SK-N-SH treated with all-trans-retinoic acid at 6 μM for 48 hours (cell line): ENCODE measurements around the gene NPEPL1.
"Not testable (repeated sequence)": the region's sequence is repeated elsewhere in the genome, so short reads cannot be mapped to it uniquely, and the experiment has no call there.

ENCODE experiments used
- ATAC-seq: fragments of 200-7000 bp; cut with Tn5 transposase; 3 replicates; pipeline ENCODE4 v1.9.1; 2020; ENCODE audit warnings: mild to moderate bottlenecking, moderate library complexity
- ARNTL ChIP-seq: fragments of 450-650 bp; formaldehyde crosslinking; IDR thresholded peaks from 2 replicates; pipeline ENCODE4 v1.5.0; 2020; ENCODE audit warnings: low read depth, mild to moderate bottlenecking, moderate library complexity, borderline replicate concordance
- BACH2 ChIP-seq: fragments of 250-450 bp; sonication (Bioruptor Pico); IDR thresholded peaks from 2 replicates; pipeline ENCODE4 v1.9.0; 2021; ENCODE audit warnings: mild to moderate bottlenecking, borderline replicate concordance
- CSDC2 ChIP-seq: fragments of 250-450 bp; sonication (Bioruptor Pico); IDR thresholded peaks from 2 replicates; pipeline ENCODE4 v1.5.0; 2020; ENCODE audit warnings: mild to moderate bottlenecking, moderate library complexity
- ESRRG ChIP-seq: fragments of 250-450 bp; sonication (Bioruptor Pico); IDR thresholded peaks from 2 replicates; pipeline ENCODE4 v1.6.1; 2021; ENCODE audit warnings: mild to moderate bottlenecking
- OSR1 ChIP-seq: fragments of 250-450 bp; sonication (Bioruptor Pico); IDR thresholded peaks from 2 replicates; pipeline ENCODE4 v1.8.0; 2022; ENCODE audit warnings: moderate library complexity, mild to moderate bottlenecking, inconsistent platforms
- PPARA ChIP-seq: fragments of 250-450 bp; sonication (Bioruptor Pico); IDR thresholded peaks from 2 replicates; pipeline ENCODE4 v1.5.0; 2020; ENCODE audit warnings: mild to moderate bottlenecking, borderline replicate concordance
- RARB ChIP-seq: fragments of 250-450 bp; sonication (Bioruptor Pico); IDR thresholded peaks from 2 replicates; pipeline ENCODE4 v1.8.0; 2021; ENCODE audit warnings: mild to moderate bottlenecking, moderate library complexity
- SNAI2 ChIP-seq: fragments of 250-450 bp; sonication (Bioruptor Pico); IDR thresholded peaks from 2 replicates; pipeline ENCODE4 v1.5.0; 2020; ENCODE audit warnings: mild to moderate bottlenecking, moderate library complexity
- TCF4 ChIP-seq: fragments of 250-450 bp; sonication (Bioruptor Pico); IDR thresholded peaks from 2 replicates; pipeline ENCODE4 v1.8.0; 2021; ENCODE audit warnings: mild to moderate bottlenecking, moderate library complexity, borderline replicate concordance
- TOX ChIP-seq: fragments of 250-450 bp; sonication (Bioruptor Pico); IDR thresholded peaks from 2 replicates; pipeline ENCODE4 v1.8.0; 2021; ENCODE audit warnings: mild to moderate bottlenecking, moderate library complexity, borderline replicate concordance
- ZC3H10 ChIP-seq: fragments of 250-450 bp; sonication (Bioruptor Pico); IDR thresholded peaks from 2 replicates; pipeline ENCODE4 v1.5.1; 2021; ENCODE audit warnings: mild to moderate bottlenecking, moderate library complexity
- ZFP3 ChIP-seq: fragments of 250-450 bp; sonication (Bioruptor Pico); IDR thresholded peaks from 2 replicates; pipeline ENCODE4 v1.5.0; 2020; ENCODE audit warnings: mild to moderate bottlenecking, moderate library complexity
- ZFP30 ChIP-seq: fragments of 450-650 bp; formaldehyde crosslinking; IDR thresholded peaks from 2 replicates; pipeline ENCODE4 v1.5.0; 2022; ENCODE audit warnings: mild to moderate bottlenecking, moderate library complexity
- ZNF565 ChIP-seq: fragments of 450-650 bp; formaldehyde crosslinking; conservative IDR thresholded peaks from 2 replicates; pipeline ENCODE4 v1.5.0; 2020; ENCODE audit warnings: low read depth, mild to moderate bottlenecking, moderate library complexity
- ZNF70 ChIP-seq: fragments of 450-650 bp; formaldehyde crosslinking; IDR thresholded peaks from 2 replicates; pipeline ENCODE4 v1.5.0; 2020; ENCODE audit warnings: mild to moderate bottlenecking, moderate library complexity
- ZNF8 ChIP-seq: fragments of 450-650 bp; formaldehyde crosslinking; IDR thresholded peaks from 2 replicates; pipeline ENCODE4 v1.5.0; 2020; ENCODE audit warnings: mild to moderate bottlenecking, moderate library complexity
- TF ChIP-seq, protein P1 (sequence below): fragments of 250-450 bp; sonication (Bioruptor Pico); IDR thresholded peaks from 2 replicates; pipeline ENCODE4 v1.5.1; 2021; ENCODE audit warnings: mild to moderate bottlenecking, moderate library complexity
- TF ChIP-seq, protein P2 (sequence below): fragments of 250-450 bp; sonication (Bioruptor Pico); IDR thresholded peaks from 2 replicates; pipeline ENCODE4 v1.5.0; 2020; ENCODE audit warnings: mild to moderate bottlenecking, moderate library complexity
- TF ChIP-seq, protein P3 (sequence below): fragments of 250-450 bp; sonication (Bioruptor Pico); IDR thresholded peaks from 2 replicates; pipeline ENCODE4 v1.8.0; 2020; ENCODE audit warnings: mild to moderate bottlenecking, moderate library complexity, borderline replicate concordance
- TF ChIP-seq, protein P4 (sequence below): fragments of 250-450 bp; sonication (Bioruptor Pico); IDR thresholded peaks from 2 replicates; pipeline ENCODE4 v1.5.1; 2020; ENCODE audit warnings: low read depth, mild to moderate bottlenecking, moderate library complexity

NPEPL1 gene

DNA sequence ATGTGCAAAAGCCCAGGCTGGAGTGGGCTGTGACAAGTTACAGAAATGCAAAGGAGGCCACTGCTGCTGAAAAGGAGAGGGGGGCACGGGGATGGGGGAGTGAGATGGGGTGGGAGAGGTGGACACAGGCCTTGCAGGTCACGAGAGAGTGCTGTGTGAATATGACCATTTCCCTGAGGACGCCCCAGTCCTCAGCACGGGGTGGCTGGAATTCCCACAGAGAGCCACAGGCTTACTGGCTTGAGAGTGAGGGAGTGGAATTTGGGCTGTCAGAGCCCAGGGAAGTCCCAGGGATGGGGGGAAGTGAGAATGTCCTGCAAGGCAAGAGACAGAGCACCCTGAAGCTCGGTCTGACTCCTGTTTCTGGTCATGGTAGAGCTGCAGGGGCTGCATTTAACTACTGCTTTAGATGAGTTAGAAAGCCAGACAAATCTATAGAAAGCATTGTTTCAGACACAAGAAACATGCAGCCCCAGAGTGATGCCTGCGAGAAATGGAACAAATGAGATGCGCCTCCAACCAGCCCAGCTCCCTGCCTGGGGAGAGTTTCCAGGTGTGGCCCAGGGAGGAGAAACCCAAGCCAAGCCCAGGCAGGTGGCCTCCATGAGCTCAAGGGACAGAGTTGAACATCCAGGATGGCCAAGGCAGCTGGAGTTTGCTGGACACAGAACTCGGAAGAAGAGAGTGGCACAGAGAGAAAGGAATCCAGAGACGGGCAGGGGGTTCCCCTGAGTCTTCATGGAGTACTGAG lies 30.5 kb downstream of the NPEPL1 start:
- TF ChIP-seq ZNF70 (CRISPR knock-in tag) (no peak), ESRRG (no peak), SNAI2 (CRISPR knock-in tag) (no peak), TCF4 (CRISPR knock-in tag) (no peak), OSR1 (no peak), ZNF565 (CRISPR knock-in tag) (no peak), ZFP30 (no peak), PPARA (CRISPR knock-in tag) (no peak), BACH2 (CRISPR knock-in tag) (no peak), ZC3H10 (CRISPR knock-in tag) (no peak)
- TF ChIP-seq, protein P1, sequence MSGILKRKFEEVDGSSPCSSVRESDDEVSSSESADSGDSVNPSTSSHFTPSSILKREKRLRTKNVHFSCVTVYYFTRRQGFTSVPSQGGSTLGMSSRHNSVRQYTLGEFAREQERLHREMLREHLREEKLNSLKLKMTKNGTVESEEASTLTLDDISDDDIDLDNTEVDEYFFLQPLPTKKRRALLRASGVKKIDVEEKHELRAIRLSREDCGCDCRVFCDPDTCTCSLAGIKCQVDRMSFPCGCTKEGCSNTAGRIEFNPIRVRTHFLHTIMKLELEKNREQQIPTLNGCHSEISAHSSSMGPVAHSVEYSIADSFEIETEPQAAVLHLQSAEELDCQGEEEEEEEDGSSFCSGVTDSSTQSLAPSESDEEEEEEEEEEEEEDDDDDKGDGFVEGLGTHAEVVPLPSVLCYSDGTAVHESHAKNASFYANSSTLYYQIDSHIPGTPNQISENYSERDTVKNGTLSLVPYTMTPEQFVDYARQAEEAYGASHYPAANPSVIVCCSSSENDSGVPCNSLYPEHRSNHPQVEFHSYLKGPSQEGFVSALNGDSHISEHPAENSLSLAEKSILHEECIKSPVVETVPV (CRISPR knock-in tag) = no peak
- no peak for ATAC-seq

DNA sequence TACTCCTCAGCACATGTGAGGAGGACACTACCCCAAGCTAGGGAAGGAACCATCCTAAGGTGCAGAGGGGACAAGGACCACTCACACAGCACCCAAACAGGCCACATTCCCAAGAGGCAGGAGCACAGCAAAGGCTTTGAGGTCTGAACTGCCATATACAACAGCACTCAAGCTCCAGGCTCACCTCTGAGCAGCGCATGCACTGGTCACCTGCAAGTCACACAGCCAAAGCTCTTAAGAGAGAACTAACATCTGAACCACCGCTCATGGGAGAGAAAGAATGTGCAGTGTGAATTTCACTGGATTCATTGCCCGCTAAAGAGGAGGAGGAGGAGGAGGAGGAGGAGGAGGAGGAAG lies 31.0 kb downstream of the NPEPL1 start:
- ATAC-seq = no peak
- TF ChIP-seq CSDC2 (CRISPR knock-in tag) = no peak
- TF ChIP-seq SNAI2 (CRISPR knock-in tag) = no peak
- TF ChIP-seq ZFP30 = no peak
- TF ChIP-seq ZNF565 (CRISPR knock-in tag) = no peak
- TF ChIP-seq, protein P2, sequence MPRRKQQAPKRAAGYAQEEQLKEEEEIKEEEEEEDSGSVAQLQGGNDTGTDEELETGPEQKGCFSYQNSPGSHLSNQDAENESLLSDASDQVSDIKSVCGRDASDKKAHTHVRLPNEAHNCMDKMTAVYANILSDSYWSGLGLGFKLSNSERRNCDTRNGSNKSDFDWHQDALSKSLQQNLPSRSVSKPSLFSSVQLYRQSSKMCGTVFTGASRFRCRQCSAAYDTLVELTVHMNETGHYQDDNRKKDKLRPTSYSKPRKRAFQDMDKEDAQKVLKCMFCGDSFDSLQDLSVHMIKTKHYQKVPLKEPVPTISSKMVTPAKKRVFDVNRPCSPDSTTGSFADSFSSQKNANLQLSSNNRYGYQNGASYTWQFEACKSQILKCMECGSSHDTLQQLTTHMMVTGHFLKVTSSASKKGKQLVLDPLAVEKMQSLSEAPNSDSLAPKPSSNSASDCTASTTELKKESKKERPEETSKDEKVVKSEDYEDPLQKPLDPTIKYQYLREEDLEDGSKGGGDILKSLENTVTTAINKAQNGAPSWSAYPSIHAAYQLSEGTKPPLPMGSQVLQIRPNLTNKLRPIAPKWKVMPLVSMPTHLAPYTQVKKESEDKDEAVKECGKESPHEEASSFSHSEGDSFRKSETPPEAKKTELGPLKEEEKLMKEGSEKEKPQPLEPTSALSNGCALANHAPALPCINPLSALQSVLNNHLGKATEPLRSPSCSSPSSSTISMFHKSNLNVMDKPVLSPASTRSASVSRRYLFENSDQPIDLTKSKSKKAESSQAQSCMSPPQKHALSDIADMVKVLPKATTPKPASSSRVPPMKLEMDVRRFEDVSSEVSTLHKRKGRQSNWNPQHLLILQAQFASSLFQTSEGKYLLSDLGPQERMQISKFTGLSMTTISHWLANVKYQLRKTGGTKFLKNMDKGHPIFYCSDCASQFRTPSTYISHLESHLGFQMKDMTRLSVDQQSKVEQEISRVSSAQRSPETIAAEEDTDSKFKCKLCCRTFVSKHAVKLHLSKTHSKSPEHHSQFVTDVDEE (CRISPR knock-in tag) = no peak
- no peak for TF ChIP-seq ESRRG
- no peak for TF ChIP-seq OSR1
- no peak for TF ChIP-seq TOX
- no peak for TF ChIP-seq ARNTL (CRISPR knock-in tag)
- TF ChIP-seq ZFP3 (CRISPR knock-in tag) = no peak
- TF ChIP-seq ZNF70 (CRISPR knock-in tag) = no peak
- TF ChIP-seq, protein P1 (CRISPR knock-in tag) = no peak
- TF ChIP-seq, protein P3, sequence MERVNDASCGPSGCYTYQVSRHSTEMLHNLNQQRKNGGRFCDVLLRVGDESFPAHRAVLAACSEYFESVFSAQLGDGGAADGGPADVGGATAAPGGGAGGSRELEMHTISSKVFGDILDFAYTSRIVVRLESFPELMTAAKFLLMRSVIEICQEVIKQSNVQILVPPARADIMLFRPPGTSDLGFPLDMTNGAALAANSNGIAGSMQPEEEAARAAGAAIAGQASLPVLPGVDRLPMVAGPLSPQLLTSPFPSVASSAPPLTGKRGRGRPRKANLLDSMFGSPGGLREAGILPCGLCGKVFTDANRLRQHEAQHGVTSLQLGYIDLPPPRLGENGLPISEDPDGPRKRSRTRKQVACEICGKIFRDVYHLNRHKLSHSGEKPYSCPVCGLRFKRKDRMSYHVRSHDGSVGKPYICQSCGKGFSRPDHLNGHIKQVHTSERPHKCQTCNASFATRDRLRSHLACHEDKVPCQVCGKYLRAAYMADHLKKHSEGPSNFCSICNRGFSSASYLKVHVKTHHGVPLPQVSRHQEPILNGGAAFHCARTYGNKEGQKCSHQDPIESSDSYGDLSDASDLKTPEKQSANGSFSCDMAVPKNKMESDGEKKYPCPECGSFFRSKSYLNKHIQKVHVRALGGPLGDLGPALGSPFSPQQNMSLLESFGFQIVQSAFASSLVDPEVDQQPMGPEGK = no peak
- TF ChIP-seq PPARA (CRISPR knock-in tag) = no peak
- no peak for TF ChIP-seq TCF4 (CRISPR knock-in tag)
- no peak for TF ChIP-seq ZNF8 (CRISPR knock-in tag)
- TF ChIP-seq, protein P4, sequence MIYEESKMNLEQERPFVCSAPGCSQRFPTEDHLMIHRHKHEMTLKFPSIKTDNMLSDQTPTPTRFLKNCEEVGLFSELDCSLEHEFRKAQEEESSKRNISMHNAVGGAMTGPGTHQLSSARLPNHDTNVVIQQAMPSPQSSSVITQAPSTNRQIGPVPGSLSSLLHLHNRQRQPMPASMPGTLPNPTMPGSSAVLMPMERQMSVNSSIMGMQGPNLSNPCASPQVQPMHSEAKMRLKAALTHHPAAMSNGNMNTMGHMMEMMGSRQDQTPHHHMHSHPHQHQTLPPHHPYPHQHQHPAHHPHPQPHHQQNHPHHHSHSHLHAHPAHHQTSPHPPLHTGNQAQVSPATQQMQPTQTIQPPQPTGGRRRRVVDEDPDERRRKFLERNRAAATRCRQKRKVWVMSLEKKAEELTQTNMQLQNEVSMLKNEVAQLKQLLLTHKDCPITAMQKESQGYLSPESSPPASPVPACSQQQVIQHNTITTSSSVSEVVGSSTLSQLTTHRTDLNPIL (CRISPR knock-in tag) = no peak
- TF ChIP-seq RARB (CRISPR knock-in tag) = no peak
- no peak for TF ChIP-seq BACH2 (CRISPR knock-in tag)
- no peak for TF ChIP-seq ZC3H10 (CRISPR knock-in tag)

DNA sequence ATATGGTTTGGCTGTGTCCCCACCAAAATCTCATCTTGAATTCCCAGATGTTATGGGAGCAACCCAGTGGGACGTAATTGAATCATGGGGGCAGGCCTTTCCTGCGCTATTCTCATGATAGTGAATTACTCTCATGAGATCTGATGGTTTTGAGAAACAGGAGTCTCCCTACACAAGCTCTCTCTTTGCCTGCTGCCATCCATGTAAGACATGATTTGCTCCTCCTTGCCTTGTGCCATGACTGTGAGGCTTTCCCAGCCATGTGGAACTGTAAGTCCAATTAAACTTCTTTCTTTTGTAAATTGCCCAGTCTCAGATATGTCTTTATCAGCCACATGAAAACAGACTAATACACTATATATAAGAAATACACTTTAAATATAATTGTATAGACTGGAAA lies 33.6 kb downstream of the NPEPL1 start:
- ATAC-seq = not testable (repeated sequence)
